GM21390 (cell line): ENCODE data around the gene REPIN1.

Source experiments
- ATAC-seq: cut with Tn5 transposase; IDR thresholded peaks from one replicate; pipeline ENCODE4 v1.9.1; 2021; ENCODE audit not compliant: unreplicated experiment

Gene REPIN1

DNA sequence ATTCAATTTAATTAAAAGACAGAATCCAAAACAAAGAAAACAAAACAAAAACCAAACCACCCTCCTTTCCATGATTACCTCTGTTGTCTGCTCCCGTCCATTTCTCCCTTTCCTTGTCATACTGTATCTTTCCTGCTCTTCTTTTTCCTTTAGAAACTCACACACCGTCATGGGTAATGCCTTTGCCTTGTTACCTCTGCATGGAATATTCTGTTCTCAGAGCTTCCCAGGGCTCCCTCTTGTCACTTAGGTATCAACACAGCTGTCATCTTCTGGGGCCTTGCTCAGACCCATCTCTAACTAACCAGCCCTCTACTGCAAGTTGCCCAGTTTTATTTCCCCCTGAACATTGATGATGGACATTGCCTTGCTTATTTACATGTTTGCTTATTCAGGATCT lies 51.6 kb downstream of the REPIN1 start:
- ATAC-seq = no peak

GRCh38 chr7:150420987-150421674 lies 52.5 kb downstream of the REPIN1 start:
- ATAC-seq = peak; percentile 100

GRCh38 chr7:150421831-150422230 lies 53.2 kb downstream of the REPIN1 start:
- ATAC-seq = no peak
